NCI-H345 treated with DMSO at 0.1 percent for 48 hours (cell line): ENCODE data around the gene ZNF195.
"Not testable (repeated sequence)": the region's sequence is repeated elsewhere in the genome, so short reads cannot be mapped to it uniquely, and the experiment has no call there.

ENCODE experiments used
- DNase-seq: peaks from one replicate; lab custom pipeline; 2025; ENCODE audit not compliant: unreplicated experiment; lab: John Stamatoyannopoulos, UW

ZNF195 gene

GRCh38 chr11:3378426-3379423 lies at the start of gene ZNF195:
ZNF195 (minus strand) TSS chr11:3379146; CDS start chr11:3379040, 106 bp downstream.
- peak; percentile 97 for DNase-seq

GRCh38 chr11:3428076-3428475 lies 49.1 kb upstream of the ZNF195 start:
- DNase-seq: not testable (repeated sequence)

GRCh38 chr11:3426541-3426940 lies 47.6 kb upstream of the ZNF195 start:
- not testable (repeated sequence) for DNase-seq

DNA sequence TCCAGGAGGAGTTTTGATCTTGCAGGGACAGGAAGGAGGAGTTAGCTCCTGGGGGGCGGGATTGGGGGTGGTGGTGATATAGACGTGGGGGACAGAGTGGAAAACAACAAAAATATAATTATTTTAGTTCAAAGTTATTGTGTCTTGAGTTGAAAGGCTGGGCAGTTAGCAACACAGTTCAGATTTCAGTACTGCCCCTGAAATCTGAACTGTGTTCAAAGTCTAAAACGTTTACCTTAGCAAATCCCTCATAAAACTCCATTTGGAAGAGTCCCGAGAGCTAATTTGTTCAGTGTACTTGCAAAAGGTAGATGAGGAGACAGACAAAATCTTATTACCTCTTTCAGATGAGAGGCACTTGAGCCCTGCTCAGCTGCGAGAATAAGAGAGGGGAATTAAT lies 45.0 kb upstream of the ZNF195 start:
- not testable (repeated sequence) for DNase-seq

DNA sequence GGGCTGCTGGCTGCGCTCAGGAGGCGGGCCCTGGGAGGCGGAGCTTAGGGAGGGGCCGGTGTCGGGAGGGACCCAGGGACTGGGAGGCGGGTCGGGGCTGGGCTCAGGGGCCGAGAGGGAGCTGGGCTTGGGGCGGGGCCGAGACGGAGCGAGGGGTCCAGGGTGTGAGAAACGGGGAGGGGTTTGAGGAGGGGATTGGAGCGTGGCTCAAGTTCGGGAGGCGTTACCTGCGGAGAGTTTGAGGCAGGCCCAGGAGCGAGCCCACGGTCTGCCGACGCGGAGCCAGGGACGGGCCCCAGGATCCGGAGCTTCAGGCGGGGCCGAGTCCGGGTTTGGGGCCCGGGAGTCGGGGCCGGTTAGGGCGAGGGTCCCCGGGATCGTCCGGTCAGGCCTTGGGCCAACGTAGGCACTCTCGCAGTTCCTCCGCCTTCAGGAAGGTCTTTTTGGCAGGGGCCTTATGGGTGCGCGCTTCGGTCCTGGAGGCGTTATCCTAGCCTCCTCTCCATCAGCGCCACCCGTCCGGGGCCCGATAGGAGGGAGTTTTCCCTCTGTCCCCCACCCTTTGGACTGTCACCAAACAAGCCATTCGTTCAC lies 44.3 kb upstream of the ZNF195 start:
- not testable (repeated sequence) for DNase-seq

DNA sequence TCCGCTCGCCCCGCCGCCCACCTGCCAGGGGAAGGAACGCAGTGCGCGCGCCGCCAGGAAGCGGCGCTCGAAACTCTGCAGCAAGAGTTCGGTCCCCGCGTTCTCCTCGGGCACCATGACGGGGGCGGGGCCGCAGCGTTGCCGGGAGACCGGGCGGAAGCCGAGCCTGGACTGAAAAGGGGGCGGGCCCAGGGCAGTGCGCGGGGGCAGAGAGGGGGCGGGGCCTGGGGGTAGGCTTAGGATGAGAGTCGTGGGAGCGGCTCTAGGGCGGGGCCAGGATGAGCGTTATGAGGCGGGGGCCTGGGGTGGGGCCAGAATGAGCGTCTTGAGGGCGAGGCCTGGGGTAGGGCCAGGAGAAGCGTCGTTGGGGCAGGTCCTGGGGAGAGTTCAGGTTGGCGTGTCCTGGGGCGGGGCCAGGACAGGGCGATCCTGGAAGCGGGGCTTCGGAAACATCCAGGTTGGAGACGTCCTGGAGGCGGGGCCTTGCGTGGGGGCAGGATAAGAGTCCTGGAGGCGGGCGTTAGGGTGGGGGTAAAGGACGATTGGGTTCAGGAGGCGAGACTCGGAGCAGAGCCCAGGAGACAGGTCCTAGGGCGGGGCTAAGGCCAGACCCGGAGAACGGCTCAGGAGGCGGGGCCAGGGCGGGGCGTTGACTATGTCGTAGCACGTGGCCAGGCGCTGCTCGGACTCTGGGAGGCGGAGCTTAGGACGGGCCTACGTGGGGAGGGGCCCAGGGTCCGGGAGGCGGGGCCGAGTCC lies 43.6 kb upstream of the ZNF195 start:
- DNase-seq: peak; percentile 98

DNA sequence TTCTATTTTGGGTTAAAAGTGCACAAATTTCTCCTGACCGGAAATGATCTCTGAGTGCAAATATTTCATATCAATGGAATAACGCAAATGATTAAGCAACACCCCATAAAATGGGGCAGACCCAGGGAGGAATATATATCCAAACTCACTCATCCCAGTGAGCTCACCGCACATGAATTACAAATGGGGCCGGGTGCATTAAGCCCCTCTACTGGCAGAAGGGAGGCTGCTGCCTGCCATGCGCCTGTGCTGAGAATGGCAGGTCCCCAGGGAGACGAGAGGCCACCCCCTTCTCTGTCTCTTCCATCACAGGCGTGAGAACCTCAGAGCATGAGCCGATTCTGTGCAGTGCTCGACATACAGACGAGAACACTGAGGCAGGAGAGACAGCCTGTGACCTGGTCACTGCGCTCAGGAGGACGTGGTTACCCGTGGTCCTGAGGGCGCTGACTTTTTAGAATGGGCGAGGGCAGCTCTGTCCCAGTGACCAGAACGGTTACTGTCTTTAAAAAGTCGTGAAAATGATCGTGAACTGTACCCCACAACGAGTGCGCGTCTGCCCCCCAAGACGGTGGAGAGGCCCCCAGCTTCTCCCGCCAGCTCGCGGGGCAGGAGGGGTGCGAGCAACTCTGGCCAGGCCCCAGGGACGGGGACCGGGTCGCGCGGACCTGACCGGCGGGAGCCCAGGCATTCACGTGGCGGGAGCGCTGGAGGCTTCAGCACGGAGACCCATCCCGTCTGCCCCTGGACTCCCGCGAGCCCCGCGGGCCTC lies 42.8 kb upstream of the ZNF195 start:
- DNase-seq: not testable (repeated sequence)

DNA sequence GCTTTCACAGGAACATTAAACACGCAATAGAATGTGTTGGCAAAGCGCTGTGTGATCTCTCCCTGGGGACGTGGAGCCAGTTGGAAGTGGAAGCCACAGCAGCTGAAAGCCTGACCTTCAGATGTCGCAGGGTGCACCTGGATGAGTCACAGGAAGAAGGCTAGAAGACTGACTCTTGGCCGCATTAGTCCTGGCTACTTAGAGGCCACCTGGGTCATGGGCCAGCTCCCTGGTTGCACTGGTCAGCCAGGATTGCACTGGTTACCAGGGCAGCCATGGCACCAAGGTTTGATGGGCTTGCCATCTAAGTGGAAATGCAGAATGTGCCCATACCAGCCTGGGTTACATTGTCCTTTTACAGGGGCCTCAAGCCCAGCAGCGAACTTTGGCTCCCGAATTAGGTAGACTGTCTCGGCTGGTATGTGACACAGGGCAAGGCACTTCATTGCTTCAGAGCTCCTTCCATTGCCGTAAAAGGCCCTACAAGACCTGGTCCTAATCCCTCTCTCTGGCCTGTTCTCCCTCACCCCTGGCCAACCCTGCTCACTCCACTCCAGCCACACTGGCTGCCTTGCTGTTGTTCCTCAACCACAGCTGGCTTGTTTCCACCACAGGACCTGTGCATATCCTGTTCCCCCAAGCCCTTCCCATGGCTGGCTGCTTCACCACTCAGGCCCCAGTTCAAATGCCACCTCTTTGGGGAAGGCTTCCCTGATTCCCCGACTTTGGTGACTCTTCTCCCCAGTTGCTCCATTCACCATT lies 41.5 kb upstream of the ZNF195 start:
- not testable (repeated sequence) for DNase-seq

- DNase-seq: not testable (repeated sequence)
Observed at GRCh38 chr11:3419496-3419895, 40.5 kb upstream of the ZNF195 start.

GRCh38 chr11:3417047-3417446 lies 38.1 kb upstream of the ZNF195 start:
- peak; percentile 53 for DNase-seq

DNA sequence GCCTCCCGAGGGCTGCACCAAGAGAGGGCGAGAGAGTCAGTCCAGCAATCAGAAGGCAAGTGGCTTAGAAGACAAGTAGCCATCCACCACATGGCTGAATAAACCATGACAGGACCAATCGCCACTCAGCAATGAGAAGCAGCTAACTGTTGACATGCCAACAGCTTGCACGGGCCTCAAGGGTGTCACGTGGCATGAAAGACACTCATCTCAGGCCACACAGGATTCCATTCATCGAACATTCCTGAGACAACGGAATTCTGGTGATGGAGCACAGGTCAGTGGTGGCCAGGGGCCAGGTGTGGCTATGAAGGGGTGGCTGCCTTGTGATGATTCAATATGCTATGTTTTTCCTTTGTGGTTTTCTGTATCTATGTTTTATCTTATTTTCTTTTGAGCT lies 36.4 kb upstream of the ZNF195 start:
- DNase-seq: not testable (repeated sequence)

GRCh38 chr11:3413666-3414065 lies 34.7 kb upstream of the ZNF195 start:
- DNase-seq: not testable (repeated sequence)

- DNase-seq: no peak
Observed at GRCh38 chr11:3412837-3413236, 33.9 kb upstream of the ZNF195 start.

DNA sequence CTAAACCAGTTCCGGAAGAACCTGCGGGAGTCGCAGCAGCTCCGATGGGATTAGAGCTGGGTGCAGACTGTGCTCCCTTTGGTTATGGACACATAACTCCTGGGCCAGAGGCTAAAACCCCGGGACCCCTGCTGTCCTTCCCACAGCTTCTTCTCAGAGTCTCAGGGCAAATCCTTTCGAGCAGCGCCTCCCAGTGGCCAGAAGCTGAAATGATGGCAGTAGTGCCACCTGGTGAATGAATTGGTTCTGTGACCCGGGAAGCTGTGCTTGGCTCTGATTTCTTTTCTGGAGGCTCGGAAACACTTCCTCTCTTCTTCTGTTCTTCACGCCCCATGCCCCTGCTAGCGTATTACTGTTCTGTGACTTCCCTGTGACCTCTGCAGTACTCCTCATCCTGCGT lies 29.8 kb upstream of the ZNF195 start:
- not testable (repeated sequence) for DNase-seq

GRCh38 chr11:3408058-3408605 lies 29.2 kb upstream of the ZNF195 start:
- not testable (repeated sequence) for DNase-seq

GRCh38 chr11:3406937-3407336 lies 28.0 kb upstream of the ZNF195 start:
- not testable (repeated sequence) for DNase-seq

DNA sequence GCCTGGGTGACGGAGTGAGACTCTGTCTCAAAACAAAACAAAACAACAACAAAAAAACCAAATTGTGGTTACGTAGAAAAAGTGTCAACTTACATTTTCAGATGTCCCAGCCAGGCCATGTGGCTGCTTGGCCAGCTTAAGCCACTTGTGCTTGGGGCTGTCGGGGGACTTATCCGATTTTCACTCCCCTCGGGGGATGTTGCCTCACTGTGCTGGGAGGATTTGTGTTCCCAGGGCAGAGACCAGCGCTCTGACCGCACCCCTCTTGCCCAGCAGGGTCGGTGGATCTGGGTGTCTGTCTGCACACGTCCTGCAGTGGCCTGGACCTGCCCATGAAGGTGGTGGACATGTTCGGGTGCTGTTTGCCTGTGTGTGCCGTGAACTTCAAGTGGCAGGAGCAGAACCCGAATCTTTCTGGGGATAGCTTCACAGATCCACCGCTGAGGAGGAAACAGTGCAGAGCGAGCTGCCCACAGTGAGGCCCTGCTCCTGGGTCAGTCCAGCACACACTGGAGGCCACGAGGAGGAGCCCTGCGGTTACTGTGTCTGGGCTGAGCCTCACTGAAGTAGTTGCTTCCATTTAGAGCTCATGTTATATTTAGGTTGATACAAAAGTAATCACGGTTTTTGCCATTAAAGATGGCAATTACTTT lies 27.4 kb upstream of the ZNF195 start:
- DNase-seq: not testable (repeated sequence)

GRCh38 chr11:3404076-3404925 lies 25.4 kb upstream of the ZNF195 start:
- DNase-seq: not testable (repeated sequence)
